ENCODE data around the gene KDM4D. TPM values are rescaled to one million over a fixed set of nuclear protein-coding genes. Genes with fewer than 3 reads are reported as not detected.

KDM4D gene
- total RNA-seq, 4 donors from 2014 or later = 0.49 to 2.8 (median 1.3) TPM

- peak overlapping the region; percentile 88 for H3K4me3 ChIP-seq
- H3K36me3 ChIP-seq = peaks cover 25% of the 10 kb centered on the region
- no peak for DNase-seq (ENCODE audit: low spot score in 2 of 2)
- TF ChIP-seq EP300 (IDR thresholded peaks at IDR 0.05) = no peak
- no peak for TF ChIP-seq POLR2A (IDR thresholded peaks at IDR 0.05)
- no peak for TF ChIP-seq CTCF (IDR thresholded peaks at IDR 0.05)
- no peak for TF ChIP-seq POLR2AphosphoS5 (IDR thresholded peaks at IDR 0.05)
- H3K9me3 ChIP-seq = no peaks in the 10 kb centered on the region
- no peak overlapping the region for H3K27ac ChIP-seq
- WGBS = 53% methylated on average over 6 of the region's 6 CpGs
- peaks cover 22% of the 10 kb centered on the region for H3K4me1 ChIP-seq
- H3K27me3 ChIP-seq = no peaks in the 10 kb centered on the region
Measured at GRCh38 chr11:94974178-94974577, 669 bp downstream of the KDM4D start.

- no peaks in the 10 kb centered on the region for H3K9me3 ChIP-seq
- peaks cover 22% of the 10 kb centered on the region for H3K4me1 ChIP-seq
- no peak for DNase-seq (ENCODE audit: low spot score in 2 of 2)
- H3K36me3 ChIP-seq = peaks cover 11% of the 10 kb centered on the region
- no peaks in the 10 kb centered on the region for H3K27me3 ChIP-seq
- WGBS = 93% methylated on average over 1 of the region's 1 CpG
- H3K27ac ChIP-seq = no peak overlapping the region
- no peak overlapping the region for H3K4me3 ChIP-seq
- TF ChIP-seq POLR2AphosphoS5 (IDR thresholded peaks at IDR 0.05) (no peak), EP300 (IDR thresholded peaks at IDR 0.05) (no peak), CTCF (IDR thresholded peaks at IDR 0.05) (no peak), POLR2A (IDR thresholded peaks at IDR 0.05) (no peak)
Measured at GRCh38 chr11:94975599-94975998, 2.1 kb downstream of the KDM4D start.

- DNase-seq (ENCODE audit: low spot score in 2 of 2) = no peak
- Histone ChIP-seq H3K9me3 (no peaks in the 10 kb centered on the region), H3K4me1 (no peaks in the 10 kb centered on the region), H3K27me3 (no peaks in the 10 kb centered on the region), H3K36me3 (no peaks in the 10 kb centered on the region), H3K4me3 (no peak overlapping the region), H3K27ac (no peak overlapping the region)
- TF ChIP-seq CTCF (IDR thresholded peaks at IDR 0.05) (no peak), POLR2A (IDR thresholded peaks at IDR 0.05) (no peak), EP300 (IDR thresholded peaks at IDR 0.05) (no peak), POLR2AphosphoS5 (IDR thresholded peaks at IDR 0.05) (no peak)
- 77% methylated on average over 4 of the region's 4 CpGs for WGBS
Measured at GRCh38 chr11:94987378-94987777, 13.9 kb downstream of the KDM4D start.

- WGBS = 88% methylated on average over 1 of the region's 1 CpG
- DNase-seq (ENCODE audit: low spot score in 2 of 2) = no peak
- H3K27ac ChIP-seq = no peak overlapping the region
- H3K4me3 ChIP-seq = no peak overlapping the region
- no peaks in the 10 kb centered on the region for H3K9me3 ChIP-seq
- H3K27me3 ChIP-seq = no peaks in the 10 kb centered on the region
- no peak for TF ChIP-seq POLR2A (IDR thresholded peaks at IDR 0.05)
- no peak for TF ChIP-seq EP300 (IDR thresholded peaks at IDR 0.05)
- no peak for TF ChIP-seq CTCF (IDR thresholded peaks at IDR 0.05)
- no peak for TF ChIP-seq POLR2AphosphoS5 (IDR thresholded peaks at IDR 0.05)
- H3K4me1 ChIP-seq = no peaks in the 10 kb centered on the region
- H3K36me3 ChIP-seq = no peaks in the 10 kb centered on the region
Measured at GRCh38 chr11:94988748-94989147, 15.2 kb downstream of the KDM4D start.

- H3K4me3 ChIP-seq = no peak overlapping the region
- no peaks in the 10 kb centered on the region for H3K9me3 ChIP-seq
- H3K36me3 ChIP-seq = peaks cover 6% of the 10 kb centered on the region
- no peak overlapping the region for H3K27ac ChIP-seq
- no peak for DNase-seq (ENCODE audit: low spot score in 2 of 2)
- H3K4me1 ChIP-seq = no peaks in the 10 kb centered on the region
- H3K27me3 ChIP-seq = no peaks in the 10 kb centered on the region
- TF ChIP-seq CTCF (IDR thresholded peaks at IDR 0.05) (no peak), POLR2AphosphoS5 (IDR thresholded peaks at IDR 0.05) (no peak), EP300 (IDR thresholded peaks at IDR 0.05) (no peak)
- 96% methylated on average over 2 of the region's 2 CpGs for WGBS
Measured at GRCh38 chr11:94993400-94993943, 20.0 kb downstream of the KDM4D start.

Data from suprapubic skin (tissue), 4 donors.